Fibroblast of skin of right quadriceps (primary cell): ENCODE measurements around the gene NRXN2.

Experiments used
- DNase-seq: peaks from one replicate; pipeline ENCODE4 v3.0.0-alpha.2; 2013

Gene NRXN2

DNA sequence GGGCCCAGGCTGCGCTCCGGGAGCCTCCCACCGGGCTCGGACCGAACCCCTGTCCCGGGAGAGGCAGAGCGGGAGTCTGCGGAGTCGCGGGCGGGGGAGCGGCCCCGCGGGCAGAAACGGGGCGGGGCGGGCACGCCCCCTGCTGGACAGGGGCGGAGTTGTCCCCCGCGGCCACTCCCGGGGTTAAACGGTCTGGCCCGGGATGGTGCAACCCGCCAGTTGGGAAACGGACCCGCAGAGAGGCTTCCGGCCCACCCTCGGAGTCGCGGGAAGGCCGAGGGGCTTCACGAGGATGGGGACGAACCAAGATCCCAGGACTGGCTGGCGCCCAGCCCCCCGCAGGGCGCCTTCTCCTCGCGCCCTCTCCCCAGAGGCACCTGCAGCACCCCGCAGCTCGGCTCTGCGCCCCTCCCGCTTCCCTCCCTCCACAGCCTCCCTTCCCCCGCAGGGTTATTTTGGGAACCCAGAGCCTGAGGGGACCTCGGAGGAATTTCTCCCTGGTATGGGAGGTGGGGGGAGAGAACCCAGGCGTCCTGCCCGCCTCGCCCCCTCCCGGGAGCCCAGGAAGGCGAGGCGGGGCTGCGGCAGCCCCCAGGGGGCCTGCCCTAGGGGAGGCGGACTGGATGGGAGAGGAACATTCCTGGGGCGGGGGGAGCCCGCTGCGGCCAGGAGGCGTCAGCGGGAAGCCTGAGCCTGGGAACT lies 20.0 kb upstream of the NRXN2 start:
- DNase-seq: no peak

- DNase-seq: no peak
Observed at GRCh38 chr11:64742087-64742888, 19.3 kb upstream of the NRXN2 start.

DNA sequence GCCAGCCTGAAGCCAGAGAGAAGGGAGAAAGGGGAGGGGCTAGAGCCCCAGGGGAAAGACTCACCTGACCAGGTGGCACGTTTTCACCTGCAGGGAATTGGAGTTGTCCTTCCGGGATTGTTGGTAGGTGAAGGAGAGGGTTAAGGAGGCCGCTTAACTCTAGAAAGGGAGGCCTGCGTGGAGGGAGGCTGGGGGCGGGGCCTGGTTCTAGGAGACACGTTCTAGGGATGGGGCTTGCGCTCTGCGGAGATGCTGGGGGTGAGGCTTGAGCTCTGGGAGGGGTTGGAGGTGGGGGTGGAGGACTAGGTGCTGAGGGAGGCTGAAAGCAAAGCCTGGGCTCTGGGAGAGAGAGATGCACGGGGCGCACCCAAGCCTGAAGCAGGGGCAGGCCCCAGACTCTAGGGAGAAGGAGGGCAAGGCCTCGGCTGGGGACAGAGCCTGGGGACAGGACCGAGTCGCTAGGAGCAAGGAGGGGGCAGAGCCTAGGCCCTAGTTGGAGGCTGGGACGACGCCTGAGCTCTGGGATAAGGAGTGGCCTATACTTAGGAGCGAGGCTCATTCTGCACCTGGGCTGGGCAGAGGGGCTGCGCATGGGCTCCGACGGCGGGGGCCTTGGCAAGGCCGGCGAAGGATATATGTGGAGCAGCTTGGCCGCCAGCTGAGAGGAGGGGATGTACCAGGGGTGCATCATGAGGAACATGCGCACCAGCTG lies 18.5 kb upstream of the NRXN2 start:
- no peak for DNase-seq

GRCh38 chr11:64739871-64740270 lies 16.9 kb upstream of the NRXN2 start:
- DNase-seq: no peak

DNA sequence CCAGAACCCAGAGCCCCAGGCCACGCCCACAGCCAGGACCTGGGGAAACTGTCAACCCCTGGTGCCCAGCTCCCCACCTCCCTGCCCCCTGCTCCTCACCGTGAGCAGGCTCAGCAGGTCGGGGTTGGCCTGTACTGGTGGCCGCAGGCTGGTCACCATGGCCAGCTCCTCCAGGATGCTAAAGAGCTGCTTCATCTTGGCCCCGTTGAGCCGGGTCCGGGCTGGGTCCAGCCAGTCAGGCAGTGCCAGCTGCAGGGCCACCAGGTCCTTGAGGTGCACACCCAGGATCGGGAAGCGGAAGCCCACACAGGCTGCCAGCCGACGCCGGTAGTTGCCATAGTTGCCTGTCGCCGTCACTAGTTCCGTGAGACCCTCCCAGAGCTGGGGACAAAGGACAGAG lies 13.7 kb upstream of the NRXN2 start:
- no peak for DNase-seq

- DNase-seq: no peak
Observed at GRCh38 chr11:64735725-64736259, 12.8 kb upstream of the NRXN2 start.

DNA sequence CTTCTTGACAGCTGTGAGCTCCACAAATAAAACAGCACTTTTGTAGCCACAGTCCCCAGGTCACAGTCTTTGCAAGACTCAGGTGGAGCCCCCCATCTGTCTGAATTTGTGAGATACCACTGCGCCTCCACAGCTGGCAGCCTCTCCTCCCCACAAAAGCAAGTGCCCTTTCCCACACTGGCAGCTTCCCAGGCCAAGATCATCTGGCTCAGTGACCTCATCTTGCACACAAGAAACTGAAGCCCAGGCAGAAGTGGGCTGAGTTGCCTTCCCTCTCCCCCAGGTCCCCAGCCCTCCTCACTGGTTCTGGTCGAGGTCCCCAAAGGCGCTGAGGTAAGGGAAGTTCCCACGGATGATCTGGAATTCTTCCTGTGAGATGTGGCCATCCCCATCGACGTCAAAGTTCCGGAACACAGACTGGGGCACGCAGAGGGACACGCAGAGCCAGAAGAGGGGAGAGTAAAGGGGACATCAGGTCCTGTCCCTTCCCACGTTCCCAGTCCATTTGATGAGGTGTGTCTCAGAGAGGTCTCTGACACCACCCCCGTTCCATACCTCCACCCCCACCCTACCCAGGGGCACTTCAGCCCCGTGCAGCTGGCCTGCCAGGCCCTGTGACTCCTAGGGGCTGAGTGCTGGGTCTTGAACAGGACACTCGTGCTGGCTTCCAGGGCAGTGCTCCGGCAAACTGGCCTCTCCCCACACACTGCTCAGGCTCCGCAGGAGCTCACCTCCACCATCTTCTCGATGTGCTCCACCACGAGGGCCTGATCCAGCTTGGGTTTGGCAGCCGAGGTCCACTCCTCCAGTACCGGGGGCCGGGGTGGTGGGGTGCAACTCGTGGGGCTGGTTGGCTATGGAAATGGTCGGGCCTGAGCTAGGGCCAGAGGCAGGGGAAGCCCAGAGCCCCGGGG lies 12.1 kb upstream of the NRXN2 start:
- DNase-seq: no peak

DNA sequence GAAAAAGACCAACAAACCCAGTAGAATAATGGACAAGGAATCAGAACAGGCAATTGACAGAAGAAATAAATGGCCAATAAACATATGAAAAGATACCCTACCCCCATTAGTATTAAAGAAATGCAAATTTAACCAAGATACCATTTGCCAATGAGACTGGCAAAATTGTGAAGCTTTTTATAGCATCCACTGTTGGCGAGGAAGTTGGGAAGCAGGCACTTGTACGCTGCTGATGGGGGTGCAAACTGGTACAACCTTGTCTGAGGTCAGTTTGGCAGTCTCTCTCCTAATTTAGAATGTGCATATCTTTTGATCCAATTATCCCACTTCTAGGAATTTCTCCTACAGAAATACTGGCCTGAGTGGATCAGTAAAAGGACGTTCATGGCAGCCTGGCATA lies 8.6 kb upstream of the NRXN2 start:
- no peak for DNase-seq

GRCh38 chr11:64729851-64730382 lies 6.9 kb upstream of the NRXN2 start:
- no peak for DNase-seq

GRCh38 chr11:64728757-64729365 lies 5.9 kb upstream of the NRXN2 start:
- DNase-seq: no peak

DNA sequence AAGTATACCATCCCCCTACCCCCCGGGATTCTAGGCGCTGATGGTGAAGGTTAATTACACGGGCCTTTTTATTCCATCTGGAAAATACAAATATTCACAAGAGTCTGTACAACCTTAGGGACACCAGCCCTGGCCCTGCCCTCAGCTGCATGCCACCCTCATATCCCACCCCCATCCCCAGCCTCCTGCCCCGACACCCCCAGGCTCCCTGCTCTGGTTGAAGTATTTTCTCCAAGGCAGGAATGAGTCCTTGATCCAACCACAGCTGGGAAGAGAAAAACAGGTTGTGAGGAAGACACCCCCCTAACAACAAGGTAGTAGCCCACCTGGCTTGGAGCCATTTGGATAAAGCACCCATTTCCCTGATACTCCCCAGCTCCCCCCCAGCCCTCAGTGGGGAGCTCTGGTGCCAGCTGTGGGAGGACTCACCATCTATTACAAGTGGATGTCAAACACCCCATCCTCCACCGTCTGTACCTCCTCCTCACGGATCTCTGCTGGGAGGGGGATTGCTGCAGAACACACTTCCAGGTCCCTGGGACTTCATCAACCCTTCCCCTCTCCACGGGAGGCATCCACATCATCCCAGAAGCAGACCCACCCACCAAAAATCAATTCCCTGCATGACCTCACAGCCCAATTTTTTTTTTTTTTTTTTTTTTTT lies 4.0 kb upstream of the NRXN2 start:
- DNase-seq: no peak

DNA sequence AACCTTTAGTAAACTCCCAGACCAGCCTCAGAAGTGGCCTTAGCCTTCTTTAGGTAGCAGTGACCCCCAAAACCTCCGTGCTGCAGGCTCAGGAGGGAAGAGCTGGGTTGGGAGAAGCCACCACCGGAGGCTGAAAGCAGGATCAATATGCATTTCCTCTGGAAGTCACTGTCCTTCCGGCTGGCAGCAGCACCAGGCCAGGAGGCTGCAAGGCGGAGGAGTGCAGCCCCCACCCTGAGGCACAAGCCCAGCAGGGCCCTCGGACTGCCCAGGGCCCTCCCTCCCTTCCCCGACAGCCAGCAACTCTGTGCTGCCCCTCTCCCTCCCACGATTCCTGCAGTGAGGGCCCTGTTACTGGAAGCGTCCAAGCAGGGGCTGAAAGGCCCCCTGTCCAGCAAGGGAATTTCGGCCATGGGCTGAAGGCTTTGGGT lies 3.2 kb upstream of the NRXN2 start:
- no peak for DNase-seq

GRCh38 chr11:64724863-64725532 lies 2.0 kb upstream of the NRXN2 start:
- DNase-seq: no peak

DNA sequence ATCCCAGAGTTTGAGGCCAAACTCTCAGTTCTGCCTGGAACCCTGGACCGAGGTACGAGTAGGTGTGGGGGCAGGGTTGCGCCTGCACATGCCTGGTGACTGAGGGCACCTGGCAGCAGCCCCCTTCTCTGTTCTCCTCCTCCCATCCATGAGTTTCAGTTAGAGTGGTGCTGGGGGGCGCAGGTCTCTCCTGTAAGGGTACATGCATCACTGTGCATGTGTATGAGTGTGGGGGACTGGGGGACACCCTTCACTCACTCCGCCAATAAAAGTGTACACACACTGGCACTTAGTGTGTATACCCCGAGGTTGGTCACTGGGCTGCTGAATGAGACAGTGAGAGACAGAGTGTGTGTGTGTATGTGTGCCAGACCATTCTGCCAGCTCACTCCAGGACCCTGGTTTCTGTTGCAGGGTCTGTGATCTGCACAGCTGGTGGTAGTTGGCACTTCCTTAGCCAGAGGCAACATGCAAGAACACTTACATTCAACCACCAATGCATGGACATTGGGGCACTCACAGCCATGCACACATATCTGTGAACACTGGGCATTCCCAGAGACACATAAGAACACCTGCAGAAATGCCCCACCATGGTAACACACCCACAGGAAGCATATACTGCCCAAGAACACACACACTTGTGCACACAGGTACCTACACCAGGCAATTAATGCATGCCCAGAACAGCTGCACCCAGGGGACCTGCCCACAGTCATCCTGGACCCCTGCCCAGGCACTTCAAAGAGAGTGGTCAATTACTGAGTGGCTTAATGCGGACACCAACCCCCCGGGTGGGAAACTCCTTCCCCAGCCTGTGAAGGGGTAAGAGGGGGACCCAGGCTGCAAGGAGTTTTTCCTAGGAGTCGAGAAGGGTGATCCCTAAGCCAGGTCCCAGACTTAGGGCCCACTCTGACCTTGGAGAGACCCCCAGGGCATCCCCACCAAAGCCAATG lies 1.2 kb upstream of the NRXN2 start:
- DNase-seq: no peak

- no peak for DNase-seq
Observed at GRCh38 chr11:64722141-64723065, 594 bp downstream of the NRXN2 start.

DNA sequence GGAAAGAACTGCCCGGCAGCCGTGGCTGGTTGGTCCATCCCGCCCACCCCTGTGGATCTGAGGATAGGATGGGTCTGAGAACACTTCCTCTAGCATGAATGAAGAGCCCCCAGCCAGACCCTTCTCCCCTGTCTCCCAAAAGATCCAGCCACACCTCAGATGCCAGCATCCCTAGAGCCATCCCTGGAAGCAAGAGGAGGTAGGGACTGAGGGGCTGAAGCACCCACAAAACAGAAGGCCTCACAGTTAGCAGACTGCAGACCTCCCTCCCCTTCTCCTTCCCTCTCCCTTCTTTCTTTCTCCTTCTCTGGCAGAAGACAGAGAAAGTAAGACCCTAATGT lies 1.7 kb downstream of the NRXN2 start:
- no peak for DNase-seq

GRCh38 chr11:64720640-64721358 lies 2.2 kb downstream of the NRXN2 start:
- DNase-seq: no peak

DNA sequence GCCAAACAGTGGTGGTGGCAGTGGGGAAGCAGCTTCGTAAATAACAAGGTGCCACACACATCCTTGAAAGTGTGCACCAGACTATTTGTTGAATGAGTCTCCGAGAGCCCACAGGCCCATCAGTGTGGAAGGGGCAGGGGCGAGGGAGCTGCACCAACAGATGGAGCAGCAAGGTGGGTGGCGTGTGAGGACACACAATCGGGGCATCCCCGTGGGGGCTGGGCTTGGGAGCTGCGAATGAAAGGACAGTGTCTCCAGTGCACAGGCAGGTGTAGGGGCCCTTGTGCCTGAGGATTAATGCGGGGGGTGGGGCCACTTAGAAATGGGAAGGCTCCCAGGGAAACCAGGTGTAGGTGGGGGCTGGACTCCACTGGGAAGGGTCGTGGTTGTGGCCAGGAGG lies 2.8 kb downstream of the NRXN2 start:
- no peak for DNase-seq
